Measurements from ENCODE around the gene CTH. TPM values are rescaled to one million over a fixed set of nuclear protein-coding genes. Genes with fewer than 3 reads are reported as not detected.
"Not testable (repeated sequence)": the region's sequence is repeated elsewhere in the genome, so short reads cannot be mapped to it uniquely, and the experiment has no call there.

The CTH gene
- total RNA-seq, 2 donors from 2014 or later = 0.76 to 2.5 TPM

DNA sequence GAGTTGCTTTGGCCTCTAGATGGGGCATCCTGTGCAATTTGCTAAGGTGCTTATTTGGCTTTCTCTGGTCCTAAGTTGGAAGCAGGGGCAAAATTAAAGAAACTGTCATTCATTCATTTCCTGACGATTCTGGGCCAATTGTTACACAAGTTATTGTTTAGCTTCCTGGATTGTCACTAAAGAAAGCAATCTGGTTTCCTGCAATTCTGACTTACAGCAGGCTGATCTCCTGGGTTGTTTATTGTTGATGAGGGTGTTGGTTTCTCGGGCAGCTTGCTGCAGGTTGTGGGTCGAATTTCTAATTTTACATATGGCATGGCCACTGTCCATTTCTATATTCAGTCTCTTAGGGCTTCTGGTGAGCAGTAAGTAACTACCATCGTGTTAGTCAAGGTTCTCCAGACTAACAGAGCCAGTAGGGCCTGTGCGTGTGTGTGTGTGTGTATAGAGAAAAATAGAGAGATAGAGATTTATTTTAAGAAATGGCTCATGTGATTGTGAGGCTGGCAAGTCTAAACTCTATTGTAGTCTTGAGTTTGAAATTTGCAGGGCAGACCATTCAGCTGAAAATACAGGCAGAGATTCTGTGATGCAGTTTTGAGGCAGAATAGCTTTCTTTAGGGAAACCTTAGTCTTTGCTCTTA lies 30.4 kb downstream of the CTH start:
- intact Hi-C loops (cut with DNase I) = no loop called here

DNA sequence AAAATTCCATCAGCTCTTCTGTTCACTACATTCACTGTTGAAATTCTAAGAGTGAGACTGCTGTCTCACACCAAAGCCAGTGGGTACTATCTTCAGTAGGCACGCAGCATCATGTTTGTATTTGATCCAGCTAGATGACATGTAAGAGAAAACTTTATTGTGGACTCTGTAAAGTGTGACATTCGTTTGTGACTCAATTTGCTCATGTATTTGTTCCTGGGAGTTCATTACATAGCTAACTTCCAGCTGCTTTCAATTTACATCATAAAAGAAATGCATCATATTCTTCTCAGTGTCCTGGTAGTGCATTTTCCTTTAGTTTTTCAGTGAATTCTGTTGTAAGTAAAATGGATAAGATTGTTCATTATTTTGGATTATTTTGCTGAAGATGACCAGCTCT lies 31.4 kb downstream of the CTH start:
- intact Hi-C loops (cut with DNase I) = no loop called here
- no peak for DNase-seq (ENCODE audit: low spot score)

More for the DNA sequence above, 30.4 kb downstream of the CTH start:
- DNase-seq (ENCODE audit: low spot score) = no peak

DNA sequence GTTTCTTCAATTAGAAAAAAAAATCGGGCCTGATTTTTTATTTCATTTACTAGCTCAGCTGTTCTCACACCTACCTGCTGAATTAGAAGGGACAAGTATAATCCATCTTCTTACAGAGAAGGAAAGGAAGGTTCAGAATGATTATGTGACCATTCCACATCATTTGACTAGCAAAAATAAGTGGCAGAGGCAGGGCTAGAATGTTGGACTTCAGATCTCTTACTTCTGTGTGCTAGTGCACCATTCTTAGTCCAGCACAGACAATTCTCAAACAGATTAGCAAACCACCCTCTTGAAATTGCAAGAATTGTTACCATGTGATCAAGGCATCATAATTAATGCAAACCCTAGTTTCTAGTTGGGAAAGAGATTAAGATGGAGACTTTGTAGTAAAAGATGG lies 32.7 kb downstream of the CTH start:
- intact Hi-C loops (cut with DNase I) = no loop called here
- DNase-seq (ENCODE audit: low spot score) = no peak

DNA sequence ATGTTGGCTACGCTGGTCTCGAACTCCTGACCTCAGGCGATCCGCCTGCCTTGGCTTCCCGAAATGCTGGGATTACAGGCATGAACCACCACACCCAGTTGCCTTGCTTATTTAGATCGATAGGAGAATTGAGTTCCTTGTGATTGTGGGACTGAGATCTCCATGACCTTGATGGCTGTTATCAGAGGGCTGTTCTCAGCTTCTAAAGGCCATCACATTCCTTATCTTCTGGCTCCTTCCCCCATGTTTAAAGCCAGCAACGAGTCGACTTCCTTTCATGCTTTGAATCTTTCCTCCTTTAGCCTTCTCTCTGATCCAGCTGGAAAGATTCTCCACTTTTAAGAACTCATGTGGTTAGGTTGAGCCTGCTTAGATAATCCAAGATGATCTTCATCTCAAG lies 38.0 kb downstream of the CTH start:
- intact Hi-C loops (cut with DNase I) = no loop called here

DNA sequence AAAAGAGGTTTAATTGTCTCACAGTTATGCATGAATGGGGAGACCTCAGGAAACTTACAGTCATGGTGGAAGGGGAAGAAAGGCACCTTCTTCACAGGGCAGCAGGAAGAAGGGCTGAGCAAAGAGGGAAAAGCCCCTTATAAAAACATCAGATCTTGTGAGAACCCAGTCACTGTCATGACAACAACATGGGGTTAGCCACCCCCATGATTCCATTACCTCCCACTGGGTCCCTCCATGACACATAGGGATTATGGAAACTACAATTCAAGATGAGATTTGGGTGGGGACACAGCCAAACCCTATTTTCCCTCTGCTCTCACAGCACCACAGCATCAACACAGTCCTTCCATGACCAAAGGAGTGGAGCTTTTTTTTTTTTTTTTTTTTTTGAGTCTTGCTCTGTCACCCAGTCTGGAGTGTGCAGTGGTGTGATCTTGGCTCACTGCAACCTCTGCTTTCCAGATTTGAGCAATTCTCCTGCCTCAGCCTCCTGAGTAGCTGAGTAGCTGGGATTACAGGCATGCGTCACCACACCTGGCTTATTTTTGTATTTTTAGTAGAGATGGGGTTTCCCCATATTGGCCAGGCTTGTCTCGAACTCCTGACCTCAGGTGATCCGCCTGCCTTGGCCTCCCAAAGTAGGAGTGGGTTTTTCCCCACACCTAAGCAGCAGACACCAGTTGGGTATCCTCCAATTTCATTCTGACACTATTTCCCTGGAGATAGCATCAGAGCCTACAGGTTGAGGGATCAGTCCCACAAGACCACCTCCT lies 41.3 kb downstream of the CTH start:
- intact Hi-C loops (cut with DNase I) = loop anchor here in 1 of 2 donors (5.0 kb wide), 1 partner anchor 490 kb away; no protein-coding TSS in a partner anchor
- DNase-seq (ENCODE audit: low spot score) = not testable (repeated sequence)

More for the DNA sequence above, 38.0 kb downstream of the CTH start:
- no peak for DNase-seq (ENCODE audit: low spot score)

DNA sequence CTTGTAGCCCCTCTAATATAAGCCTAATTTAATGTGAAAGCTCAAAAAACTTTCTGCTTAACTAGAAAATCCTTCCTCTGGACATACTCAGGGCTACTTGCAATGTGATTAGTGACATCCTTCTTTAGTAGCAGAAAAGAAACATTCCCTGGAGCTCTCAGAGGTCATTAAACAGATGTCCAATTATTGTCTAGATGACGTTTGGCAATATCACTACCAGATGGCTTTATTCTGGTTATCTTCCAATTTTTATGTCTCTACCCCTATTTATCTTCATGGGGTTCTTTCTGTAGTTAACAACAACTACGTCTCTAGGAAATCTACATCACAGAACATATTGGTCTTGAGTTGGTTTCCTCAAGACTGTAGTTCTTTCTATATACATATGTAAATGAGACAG lies 44.2 kb downstream of the CTH start:
- no peak for DNase-seq (ENCODE audit: low spot score)
- intact Hi-C loops (cut with DNase I) = no loop called here

DNA sequence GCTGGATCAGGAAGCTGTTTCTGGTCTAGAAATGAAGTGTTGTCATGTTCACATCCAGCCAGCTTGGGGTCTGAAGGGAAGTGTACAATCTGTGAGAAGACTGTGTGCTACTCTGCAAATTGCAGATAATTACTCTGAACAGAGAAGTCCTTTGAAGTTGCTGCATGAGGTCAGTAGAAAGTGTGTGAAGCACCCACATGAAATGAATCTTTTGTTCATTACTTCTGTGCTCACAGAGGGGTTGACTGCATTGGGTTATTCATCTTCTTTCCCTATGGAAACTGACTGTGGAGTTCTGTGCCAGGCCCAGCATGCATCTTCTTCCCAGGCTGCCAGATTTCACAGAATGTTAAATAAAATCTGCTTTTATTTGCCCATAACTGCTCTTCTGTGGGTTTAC lies 47.1 kb downstream of the CTH start:
- DNase-seq (ENCODE audit: low spot score) = no peak
- intact Hi-C loops (cut with DNase I) = no loop called here

DNA sequence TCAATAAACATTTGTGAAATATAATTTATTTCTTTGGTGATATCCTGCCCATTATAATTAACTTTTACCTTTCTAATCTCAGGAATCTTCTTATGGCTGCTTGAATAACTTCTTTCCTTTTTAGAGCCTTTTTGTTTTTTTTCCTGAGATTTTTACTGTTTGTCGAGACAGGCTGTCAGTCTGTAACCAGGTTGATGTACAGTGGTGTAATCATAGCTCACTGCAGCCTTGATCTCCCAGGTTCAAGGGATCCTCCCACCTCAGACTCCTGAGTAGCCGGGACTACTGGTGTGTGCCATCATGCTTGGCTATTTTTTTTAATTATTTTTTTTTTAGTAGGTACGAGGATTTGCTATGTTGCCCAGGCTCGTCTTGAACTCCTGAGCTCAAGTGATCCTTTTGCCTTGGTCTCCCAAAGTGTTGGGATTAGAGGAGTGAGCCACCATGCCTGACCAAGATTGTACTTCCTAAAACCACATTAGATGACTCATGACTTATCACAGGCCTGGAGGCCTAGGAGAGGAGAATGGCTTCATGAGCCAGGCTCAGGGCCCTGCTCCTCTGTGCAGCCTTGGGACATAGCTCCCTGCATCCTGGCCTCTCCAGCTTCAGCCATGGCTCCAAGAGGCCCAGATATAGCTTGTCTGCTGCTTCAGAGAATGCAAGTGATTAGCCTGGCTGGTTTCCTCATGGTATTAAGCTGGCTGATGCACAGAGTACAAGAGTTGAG lies 48.6 kb downstream of the CTH start:
- no peak for DNase-seq (ENCODE audit: low spot score)
- intact Hi-C loops (cut with DNase I) = no loop called here

DNA sequence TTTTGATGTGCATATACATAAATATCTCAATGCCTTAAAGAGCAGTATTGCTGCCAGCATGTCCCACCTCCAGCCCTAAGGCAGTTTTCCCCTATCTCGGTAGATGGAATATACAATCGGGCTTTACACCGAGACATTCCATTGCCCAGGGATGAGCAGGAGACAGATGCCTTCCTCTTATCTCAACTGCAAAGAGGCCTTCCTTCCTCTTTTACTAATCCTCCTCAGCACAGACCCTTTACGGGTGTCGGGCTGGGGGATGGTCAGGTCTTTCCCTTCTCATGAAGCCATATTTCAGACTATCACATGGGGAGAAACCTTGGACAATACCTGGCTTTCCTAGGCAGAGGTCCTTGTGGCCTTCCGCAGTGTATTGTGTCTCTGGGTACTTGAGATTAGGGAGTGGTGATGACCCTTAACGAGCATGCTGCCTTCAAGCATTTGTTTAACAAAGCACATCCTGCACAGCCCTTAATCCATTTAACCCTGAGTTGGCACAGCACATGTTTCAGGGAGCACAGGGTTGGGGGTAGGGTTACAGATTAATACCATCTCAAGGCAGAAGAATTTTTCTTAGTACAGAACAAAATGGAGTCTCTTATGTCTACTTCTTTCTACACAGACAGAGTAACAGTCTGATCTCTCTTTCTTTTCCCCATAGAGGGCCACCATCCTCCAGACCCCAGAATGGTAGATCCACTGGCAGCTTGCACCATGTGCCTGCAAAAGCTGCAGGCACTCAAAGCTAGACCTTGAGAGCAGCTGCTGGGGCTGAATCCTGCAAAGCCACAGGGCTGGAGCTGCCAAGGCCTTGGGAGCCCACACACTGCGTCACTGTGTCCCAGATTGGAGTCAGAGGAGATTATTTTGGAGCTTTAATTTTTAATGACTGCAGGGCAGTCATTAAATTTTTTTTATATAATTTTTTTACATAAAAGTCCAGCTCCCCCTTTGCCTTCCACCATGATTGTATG lies 50.0 kb downstream of the CTH start:
- intact Hi-C loops (cut with DNase I); DNase-seq (ENCODE audit: low spot score): not testable (repeated sequence)

DNA sequence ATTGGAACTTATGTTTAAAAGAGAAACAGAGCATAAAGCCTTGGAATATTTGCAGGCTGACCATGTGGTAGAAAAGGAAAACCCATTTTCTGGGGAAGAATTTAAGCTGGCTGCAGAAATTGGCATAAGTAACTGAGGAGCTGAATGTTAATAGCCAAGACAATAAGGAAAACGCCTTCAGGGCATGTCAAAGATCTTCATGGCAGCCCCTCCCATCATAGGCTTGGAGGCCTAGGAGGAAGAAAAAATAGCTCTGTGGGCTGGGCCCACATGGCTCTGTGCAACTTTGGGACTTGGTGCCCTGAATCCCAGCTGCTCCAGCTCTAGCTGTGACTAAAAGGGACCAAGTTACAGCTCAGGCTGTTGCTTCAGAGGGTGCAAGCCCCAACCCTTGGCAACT lies 51.5 kb downstream of the CTH start:
- no peak for DNase-seq (ENCODE audit: low spot score)
- intact Hi-C loops (cut with DNase I) = no loop called here

DNA sequence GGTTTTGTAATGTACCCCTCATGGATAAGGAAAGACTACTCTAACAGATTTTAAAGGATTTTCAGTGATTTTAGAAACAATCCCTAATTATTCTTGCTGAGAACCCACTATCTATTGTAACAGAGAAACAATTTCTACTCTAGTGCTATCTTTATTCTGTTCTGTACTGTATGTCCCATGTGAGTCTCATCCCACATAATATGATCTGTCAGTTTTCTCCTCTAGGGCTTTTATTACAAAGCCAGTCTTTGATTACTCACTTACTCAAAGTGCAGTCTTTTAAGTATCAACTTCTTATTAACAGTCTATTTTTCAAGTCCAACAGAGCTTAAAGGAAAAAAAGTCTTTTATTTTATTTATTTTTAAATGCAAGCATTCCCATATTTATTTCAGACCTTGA lies 54.8 kb downstream of the CTH start:
- intact Hi-C loops (cut with DNase I) = no loop called here

DNA sequence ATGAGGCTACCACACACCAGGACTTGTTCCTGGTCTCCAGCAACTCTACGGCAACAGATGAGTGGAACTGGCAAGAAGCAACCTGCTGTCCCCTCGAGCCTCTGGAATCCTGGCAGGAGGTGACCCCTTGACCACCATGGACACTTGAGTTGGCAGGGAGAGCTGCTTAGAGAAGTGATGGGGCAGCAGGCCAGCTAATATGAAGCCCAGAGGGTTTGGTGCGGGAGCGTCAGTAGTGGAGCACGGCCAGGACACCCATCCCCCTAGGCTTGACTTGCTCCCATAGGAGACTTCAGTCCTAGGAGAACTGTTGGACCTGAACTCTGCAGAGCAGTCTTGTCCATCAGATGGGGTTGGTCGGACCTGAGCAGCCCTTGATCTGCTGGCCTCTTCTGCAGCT lies 56.5 kb downstream of the CTH start:
- no peak for DNase-seq (ENCODE audit: low spot score)
- intact Hi-C loops (cut with DNase I) = no loop called here

More for the DNA sequence above, 54.8 kb downstream of the CTH start:
- DNase-seq (ENCODE audit: low spot score) = no peak

DNA sequence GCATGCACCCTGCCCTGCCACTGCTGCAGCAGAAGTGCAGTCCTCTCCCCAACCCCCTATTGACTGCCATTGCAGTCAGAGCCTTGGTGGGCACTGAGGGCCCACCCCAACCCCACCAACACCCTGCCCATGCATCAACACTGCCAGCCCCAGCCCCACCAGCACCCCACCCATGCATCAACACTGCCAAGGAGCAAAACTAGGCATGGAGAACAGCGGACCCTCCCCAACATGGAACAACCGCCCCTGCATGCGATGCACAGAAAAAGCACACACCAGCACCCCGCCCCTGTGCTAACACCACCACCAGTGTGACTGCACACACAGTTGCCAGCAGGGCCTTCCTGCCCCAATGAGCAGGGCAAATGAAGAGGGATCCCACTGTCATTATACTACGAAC lies 57.1 kb downstream of the CTH start:
- DNase-seq (ENCODE audit: low spot score) = no peak
- intact Hi-C loops (cut with DNase I) = no loop called here

DNA sequence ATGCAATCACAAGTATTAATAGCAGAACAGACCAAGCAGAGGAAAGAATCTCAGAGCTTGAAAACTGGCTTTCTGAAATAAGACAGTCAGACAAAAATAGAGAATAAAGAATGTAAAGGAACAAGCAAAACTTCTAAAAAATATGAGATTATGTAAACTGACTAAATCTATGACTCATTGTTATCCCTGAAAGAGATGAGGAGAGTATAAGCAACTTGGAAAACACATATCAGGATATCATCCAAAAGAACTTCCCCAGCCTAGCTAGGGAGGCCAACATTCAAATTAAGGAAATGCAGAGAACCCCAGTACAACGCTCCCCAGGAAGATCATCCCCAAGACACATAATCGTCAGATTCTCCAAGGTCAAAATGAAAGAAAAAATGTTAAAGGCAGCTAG lies 58.1 kb downstream of the CTH start:
- DNase-seq (ENCODE audit: low spot score); intact Hi-C loops (cut with DNase I): not testable (repeated sequence)

DNA sequence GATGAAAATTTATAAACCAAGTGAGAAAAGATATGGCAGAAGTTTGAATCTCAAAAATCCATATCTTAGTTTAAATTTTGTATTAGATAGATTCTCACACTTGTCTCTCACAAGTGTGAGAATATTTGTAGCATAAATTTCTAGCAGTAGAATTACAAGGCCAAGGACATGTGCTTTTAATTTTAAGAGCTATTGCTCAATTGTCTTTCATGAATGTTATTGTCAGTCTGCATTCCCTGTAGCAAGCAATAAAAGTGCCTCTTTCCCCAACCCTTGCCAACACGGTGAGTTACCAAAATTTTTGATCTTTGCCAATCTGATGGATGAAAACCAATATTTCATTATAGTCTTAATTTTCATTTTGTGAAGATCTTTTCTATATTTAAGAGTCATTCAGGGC lies 64.0 kb downstream of the CTH start:
- DNase-seq (ENCODE audit: low spot score) = no peak
- intact Hi-C loops (cut with DNase I) = no loop called here

DNA sequence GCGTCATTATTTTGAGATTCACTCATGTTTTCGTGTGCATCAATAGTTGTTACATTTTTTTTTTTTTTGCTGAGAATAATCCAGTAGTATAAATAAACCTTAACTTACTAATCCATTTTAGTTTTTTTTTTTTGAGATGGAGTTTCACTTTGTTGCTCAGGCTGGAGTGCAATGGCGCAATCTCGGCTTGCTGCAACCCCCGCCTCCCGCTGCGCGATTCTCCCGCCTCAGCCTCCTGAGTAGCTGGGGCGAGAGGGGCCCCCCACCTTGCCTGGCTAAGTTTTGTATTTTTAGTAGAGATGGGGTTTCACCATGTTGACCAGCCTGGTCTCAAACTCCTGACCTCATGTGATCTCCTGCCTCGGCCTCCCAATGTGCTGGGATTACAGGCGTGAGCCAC lies 66.0 kb downstream of the CTH start:
- intact Hi-C loops (cut with DNase I) = no loop called here
- DNase-seq (ENCODE audit: low spot score) = no peak

DNA sequence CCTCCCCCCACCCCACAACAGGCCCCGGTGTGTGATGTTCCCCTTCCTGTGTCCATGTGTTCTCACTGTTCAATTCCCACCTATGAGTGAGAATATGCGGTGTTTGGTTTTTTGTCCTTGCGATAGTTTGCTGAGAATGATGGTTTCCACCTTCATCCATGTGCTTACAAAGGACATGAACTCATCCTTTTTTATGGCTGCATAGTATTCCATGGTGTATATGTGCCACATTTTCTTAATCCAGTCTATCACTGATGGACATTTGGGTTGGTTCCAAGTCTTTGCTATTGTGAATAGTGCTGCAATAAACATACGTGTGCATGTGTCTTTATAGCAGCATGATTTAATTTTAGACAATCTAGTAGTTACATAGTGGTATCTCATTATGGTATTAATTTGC lies 66.8 kb downstream of the CTH start:
- intact Hi-C loops (cut with DNase I) = not testable (repeated sequence)

DNA sequence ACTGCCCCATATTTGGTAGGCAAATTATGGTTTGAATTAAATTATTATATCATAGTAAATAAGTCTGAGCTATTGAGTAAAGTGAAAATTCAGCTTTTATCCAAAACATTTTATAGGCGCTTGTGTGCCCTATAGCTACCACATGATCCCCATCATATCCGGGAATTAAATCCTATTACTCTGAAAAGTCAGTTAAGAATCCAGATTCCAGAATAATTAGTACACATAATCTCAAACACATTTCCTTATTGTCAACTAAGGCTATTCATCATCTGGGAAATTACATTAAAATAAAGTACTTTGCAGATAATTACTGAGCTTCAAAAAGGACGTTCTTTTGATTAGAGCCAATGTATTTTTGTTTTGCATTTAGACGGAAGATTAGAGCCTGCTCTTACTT lies 72.3 kb downstream of the CTH start:
- DNase-seq (ENCODE audit: low spot score) = no peak
- intact Hi-C loops (cut with DNase I) = no loop called here

More for the DNA sequence above, 66.8 kb downstream of the CTH start:
- not testable (repeated sequence) for DNase-seq (ENCODE audit: low spot score)

DNA sequence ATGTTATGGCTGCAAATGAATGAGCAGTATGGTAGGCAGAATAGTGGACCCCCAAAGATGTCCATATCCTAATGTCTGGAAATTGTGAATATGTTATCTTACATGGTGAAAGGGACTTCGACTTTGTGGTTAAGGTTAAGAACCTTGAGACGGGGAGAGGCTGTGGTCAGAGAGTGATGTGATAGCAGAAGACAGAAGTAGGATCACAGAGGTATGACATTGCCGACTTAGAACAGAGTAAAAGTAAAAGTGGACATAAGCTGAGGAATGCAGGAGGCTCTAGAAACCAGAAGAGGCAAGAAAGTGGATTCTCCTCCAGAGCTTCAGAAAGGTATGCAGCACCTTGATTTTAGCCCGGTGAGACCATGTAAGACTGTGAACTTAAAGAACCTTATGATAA lies 74.6 kb downstream of the CTH start:
- DNase-seq (ENCODE audit: low spot score) = no peak
- intact Hi-C loops (cut with DNase I) = no loop called here
